A549 (cell line): ENCODE measurements around the gene TMPRSS6. TPM values are rescaled to one million over a fixed set of nuclear protein-coding genes. Genes with fewer than 3 reads are reported as not detected.

Experiments
- ATAC-seq, 2 experiments: fragments of 200-7000 bp in 1 of 2; fragments of >200 bp in 1 of 2; cut with Nextera tagmentation in 1 of 2; cut with Tn5 transposase in 1 of 2; 3 replicates each; pipeline versions ENCODE4 v1.8.0 to v1.9.1; 2018 to 2020; ENCODE audit warnings: mild to moderate bottlenecking in 1 of 2, moderate library complexity in 1 of 2
- CTCF ChIA-PET: fragments of 300-600 bp; sonication (Branson Sonifier 250); formaldehyde crosslinking; extraction: SDS; loops from one replicate; lab custom pipeline; 2021; ENCODE audit warnings: antibody characterized with exemption, inconsistent platforms; lab: Yijun Ruan, JAX
- POLR2A ChIA-PET: fragments of 350-600 bp; formaldehyde crosslinking; extraction: SDS; loops from one replicate; lab custom pipeline; 2021; ENCODE audit warnings: antibody characterized with exemption, inconsistent platforms; lab: Yijun Ruan, JAX
- DNase-seq, 2 experiments: peaks; one replicate each; pipeline versions ENCODE4 v3.0.0 to v3.0.0-alpha.2; 2011 to 2016; ENCODE audit warnings: low read depth in 1 of 2, low spot score in 1 of 2
- FAIRE-seq: peaks from 2 replicates; lab custom pipeline; 2011; peaks lifted over from hg19 to GRCh38; lab: Jason Lieb, UNC
- H3K27ac ChIP-seq, 2 experiments: fragments of >200 bp; sonication (Bioruptor Twin); formaldehyde crosslinking; 3 replicates each; pipeline ENCODE4 v1.5.1; 2016 to 2017
- H3K4me1 ChIP-seq: fragments of >200 bp; sonication (Bioruptor Twin); formaldehyde crosslinking; 3 replicates; pipeline ENCODE4 v1.6.1; 2016
- H3K4me2 ChIP-seq: fragments of >200 bp; sonication (Bioruptor Twin); formaldehyde crosslinking; 3 replicates; pipeline ENCODE4 v1.6.1; 2016
- H3K4me3 ChIP-seq: fragments of >200 bp; sonication (Bioruptor Twin); formaldehyde crosslinking; 3 replicates; pipeline ENCODE4 v1.5.1; 2016
- H3K9me3 ChIP-seq: fragments of >200 bp; sonication (Bioruptor Twin); formaldehyde crosslinking; 3 replicates; pipeline ENCODE4 v1.6.1; 2016
- BCL3 ChIP-seq: fragments of >200 bp; sonication (Bioruptor Twin); formaldehyde crosslinking; IDR thresholded peaks from 3 replicates; pipeline ENCODE4 v1.6.1; 2016
- BHLHE40 ChIP-seq: IDR thresholded peaks from 2 replicates; pipeline ENCODE4 v1.6.1; 2012; ENCODE audit warnings: low read depth, low read length, inconsistent platforms
- CBX8 ChIP-seq: fragments of 200-600 bp; sonication (generic); IDR thresholded peaks from 2 replicates; pipeline ENCODE4 v1.6.1; 2016
- CHD4 ChIP-seq: fragments of 200-600 bp; sonication (generic); IDR thresholded peaks from 2 replicates; pipeline ENCODE4 v1.6.1; 2016; ENCODE audit warnings: antibody characterized with exemption, mild to moderate bottlenecking, borderline replicate concordance
- EP300 ChIP-seq, 2 experiments: fragments of >200 bp; sonication (Bioruptor Twin); formaldehyde crosslinking; IDR thresholded peaks; 2 replicates in 1 of 2; 3 replicates in 1 of 2; pipeline ENCODE4 v1.6.1; 2016 to 2017
- ESRRA ChIP-seq: fragments of 150-350 bp; IDR thresholded peaks from 2 replicates; pipeline ENCODE4 v1.6.1; 2014; ENCODE audit warnings: mild to moderate bottlenecking, low read length, borderline replicate concordance
- FOSL2 ChIP-seq, 2 experiments: fragments of 450-650 bp in 1 of 2; fragments of >200 bp in 1 of 2; sonication (Bioruptor Twin) in 1 of 2; formaldehyde crosslinking; IDR thresholded peaks; 2 replicates each; pipeline versions ENCODE4 v1.5.0 to v1.6.1; 2016 to 2020; ENCODE audit warnings: mild to moderate bottlenecking in 1 of 2, moderate library complexity in 1 of 2
- HDAC2 ChIP-seq: fragments of 200-600 bp; sonication (generic); IDR thresholded peaks from 2 replicates; pipeline ENCODE4 v1.6.1; 2016
- HEYL ChIP-seq: fragments of 250-450 bp; sonication (Bioruptor Pico); IDR thresholded peaks from 2 replicates; pipeline ENCODE4 v1.8.0; 2021; ENCODE audit warnings: mild to moderate bottlenecking, moderate library complexity
- HMGXB4 ChIP-seq: fragments of 250-450 bp; sonication (Bioruptor Pico); IDR thresholded peaks from 2 replicates; pipeline ENCODE4 v1.5.0; 2021; ENCODE audit warnings: mild to moderate bottlenecking, moderate library complexity, borderline replicate concordance
- HOXA7 ChIP-seq: fragments of 250-450 bp; sonication (Bioruptor Pico); IDR thresholded peaks from 2 replicates; pipeline ENCODE4 v1.5.0; 2020; ENCODE audit warnings: mild to moderate bottlenecking, moderate library complexity
- HOXB5 ChIP-seq: fragments of 250-450 bp; sonication (Bioruptor Pico); IDR thresholded peaks from 2 replicates; pipeline ENCODE4 v1.5.0; 2020; ENCODE audit warnings: mild to moderate bottlenecking, moderate library complexity
- KDM1A ChIP-seq: fragments of 200-600 bp; sonication (generic); IDR thresholded peaks from 2 replicates; pipeline ENCODE4 v1.6.1; 2016; ENCODE audit warnings: low read depth, mild to moderate bottlenecking
- MAZ ChIP-seq: fragments of 150-350 bp; IDR thresholded peaks from 2 replicates; pipeline ENCODE4 v1.6.1; 2014; ENCODE audit warnings: antibody characterized with exemption, low read depth, low read length, borderline replicate concordance
- NFE2L2 ChIP-seq: fragments of 150-350 bp; conservative IDR thresholded peaks from 2 replicates; pipeline ENCODE4 v1.6.1; 2014; ENCODE audit warnings: low read length
- NPAS2 ChIP-seq: fragments of 250-450 bp; sonication (Bioruptor Pico); IDR thresholded peaks from 2 replicates; pipeline ENCODE4 v1.8.0; 2022; ENCODE audit warnings: mild to moderate bottlenecking, moderate library complexity, borderline replicate concordance
- NR3C1 ChIP-seq: fragments of >200 bp; sonication (Bioruptor Twin); formaldehyde crosslinking; IDR thresholded peaks from 3 replicates; pipeline ENCODE4 v1.6.1; 2017
- PBX3 ChIP-seq: IDR thresholded peaks from 2 replicates; pipeline ENCODE4 v1.6.1; 2012
- POLR2A ChIP-seq: IDR thresholded peaks from 2 replicates; pipeline ENCODE4 v1.6.1; 2012; ENCODE audit warnings: mild to moderate bottlenecking, low read length
- RAD21 ChIP-seq, 2 experiments: fragments of >200 bp in 1 of 2; sonication (Bioruptor Twin) in 1 of 2; formaldehyde crosslinking in 1 of 2; IDR thresholded peaks in 1 of 2; conservative IDR thresholded peaks in 1 of 2; 2 replicates in 1 of 2; 3 replicates in 1 of 2; pipeline ENCODE4 v1.6.1; 2012 to 2018; ENCODE audit warnings: inconsistent platforms in 1 of 2
- RARB ChIP-seq: fragments of 250-450 bp; sonication (Bioruptor Pico); IDR thresholded peaks from 2 replicates; pipeline ENCODE4 v1.8.0; 2021; ENCODE audit warnings: mild to moderate bottlenecking, moderate library complexity
- RFX5 ChIP-seq: fragments of 450-650 bp; IDR thresholded peaks from 2 replicates; pipeline ENCODE4 v1.7.1; 2014; ENCODE audit warnings: antibody characterized with exemption, mild to moderate bottlenecking, moderate library complexity
- SMC3 ChIP-seq: fragments of >200 bp; sonication (Bioruptor Twin); formaldehyde crosslinking; IDR thresholded peaks from 3 replicates; pipeline ENCODE4 v1.6.1; 2018; ENCODE audit warnings: inconsistent platforms
- SREBF2 ChIP-seq: fragments of 450-650 bp; IDR thresholded peaks from 2 replicates; pipeline ENCODE4 v1.6.1; 2014; ENCODE audit warnings: mild to moderate bottlenecking, moderate library complexity
- ZC3H11A ChIP-seq: fragments of 450-650 bp; IDR thresholded peaks from 2 replicates; pipeline ENCODE4 v1.6.1; 2014; ENCODE audit warnings: antibody characterized with exemption, mild to moderate bottlenecking
- ZNF302 ChIP-seq: fragments of 250-450 bp; sonication (Bioruptor Pico); IDR thresholded peaks from 2 replicates; pipeline ENCODE4 v1.9.0; 2021; ENCODE audit warnings: inconsistent platforms, mild to moderate bottlenecking, moderate library complexity
- WGBS: methylation state at CpG from one replicate; pipeline ENCODE4 v1.1.6; 2017; ENCODE audit errors: missing lambda C conversion rate; 5-methylcytosine and 5-hydroxymethylcytosine counted together
- polyA plus RNA-seq, 4 experiments: library from polyadenylated mRNA; depleted of rRNA in 3 of 4; stranded (reverse); fragments of >200 nt; fragmentation: RNase III in 1 of 4; extraction: RNeasy Plus Mini Kit Qiagen cat#74134 plus additional on column Dnase treatment in 1 of 4; gene quantifications; 2 replicates in 3 of 4; 3 replicates in 1 of 4; pipeline ENCODE4 v1.2.3, GENCODE V29; 2011 to 2017
- TF ChIP-seq, protein P1 (sequence below): fragments of 150-350 bp; IDR thresholded peaks from 2 replicates; pipeline ENCODE4 v1.6.1; 2014; ENCODE audit warnings: low read depth, mild to moderate bottlenecking, low read length
- TF ChIP-seq, protein P2 (sequence below): fragments of >200 bp; sonication (Bioruptor Twin); formaldehyde crosslinking; IDR thresholded peaks from 2 replicates; pipeline ENCODE4 v1.6.1; 2016

The TMPRSS6 gene
- polyA plus RNA-seq, 2 of the 4 experiments (the other 2 are of a cell fraction) = not detected

DNA sequence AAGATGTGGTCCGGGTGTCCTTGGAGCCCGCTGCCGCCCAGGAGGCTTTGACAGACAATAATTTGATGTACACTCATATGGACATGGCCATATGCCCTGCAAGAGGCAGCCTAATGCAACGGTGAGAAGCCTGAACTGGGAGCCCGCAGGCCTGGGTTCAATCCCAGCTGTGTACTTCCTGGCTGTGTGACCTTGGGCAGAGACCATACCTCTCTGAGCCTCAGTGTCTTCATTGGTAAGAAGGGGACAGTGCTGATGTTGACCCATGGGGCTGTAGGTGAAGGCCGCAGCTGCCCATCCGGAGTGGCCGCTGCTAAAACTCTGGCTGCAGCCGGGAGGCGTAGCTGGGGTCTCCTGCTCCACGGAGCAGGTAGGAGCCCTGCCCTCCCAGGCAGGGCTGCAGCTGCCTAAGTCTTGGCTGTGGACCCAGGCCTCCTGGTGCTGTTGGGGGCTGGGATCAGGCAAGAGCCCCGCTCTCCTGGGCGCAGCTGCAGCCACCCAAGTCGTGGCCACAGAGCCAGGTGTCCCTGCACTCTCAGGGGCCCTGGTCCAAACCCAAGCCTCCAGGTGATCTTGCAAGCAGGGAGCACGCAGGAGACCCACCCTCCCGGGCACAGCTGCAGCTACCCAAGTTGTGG lies 31.3 kb upstream of the TMPRSS6 start:
- 71% methylated on average over 4 of the region's 16 CpGs for WGBS
- H3K9me3 ChIP-seq = no peaks in the 10 kb centered on the region
- H3K27ac ChIP-seq = no peak overlapping the region
- H3K4me1 ChIP-seq = peaks cover 11% of the 10 kb centered on the region; the same call in 2 of the 3 replicates
- FAIRE-seq (no peak), ATAC-seq (no peak), DNase-seq (no peak)
- no peak overlapping the region for H3K4me3 ChIP-seq
- no peak for TF ChIP-seq HMGXB4 (CRISPR knock-in tag)
- no peak for TF ChIP-seq ZC3H11A
- TF ChIP-seq KDM1A = no peak
- TF ChIP-seq NFE2L2 = no peak
- TF ChIP-seq ZNF302 (CRISPR knock-in tag) = no peak
- CTCF ChIA-PET = interaction anchor here (1.8 kb wide), 1 partner anchor 26 kb away, joined by 8 read pairs; no protein-coding TSS in a partner anchor
- POLR2A ChIA-PET = interaction anchor here (0.6 kb wide), 1 partner anchor 92 kb away, joined by 9 read pairs; no protein-coding TSS in a partner anchor
- no peak overlapping the region for H3K4me2 ChIP-seq

DNA sequence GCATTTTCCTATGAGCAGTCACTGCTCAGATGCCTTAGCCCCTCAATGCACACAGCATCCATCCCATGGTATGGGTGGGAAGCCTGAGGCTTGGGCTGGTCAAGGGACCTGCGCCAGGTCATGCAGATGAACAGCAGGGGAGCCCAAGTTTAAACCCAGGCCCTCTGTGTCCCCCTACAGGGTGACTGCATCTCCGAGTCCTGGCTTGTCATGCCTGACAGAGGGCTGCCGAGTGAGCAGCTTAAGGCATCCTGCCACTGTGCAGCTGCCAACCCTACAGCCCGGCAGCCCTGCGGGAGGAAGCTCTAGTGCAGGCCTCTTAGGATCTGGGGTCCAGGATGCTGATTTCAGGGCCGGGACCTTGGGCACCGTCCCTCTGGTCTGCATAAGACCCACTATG lies 30.2 kb upstream of the TMPRSS6 start:
- POLR2A ChIA-PET = no interaction called here
- CTCF ChIA-PET = interaction anchor here (1.5 to 1.8 kb wide), 2 partner anchors 27 to 60 kb away, joined by 4 to 8 read pairs; no protein-coding TSS in a partner anchor

GRCh38 chr22:37138849-37139561 lies 29.5 kb upstream of the TMPRSS6 start:
- 80% methylated on average over 15 of the region's 16 CpGs for WGBS
- POLR2A ChIA-PET = no interaction called here
- DNase-seq = no peak
- H3K4me3 ChIP-seq = no peak overlapping the region
- ATAC-seq = no peak
- H3K4me2 ChIP-seq = no peak overlapping the region
- no peaks in the 10 kb centered on the region for H3K4me1 ChIP-seq
- H3K27ac ChIP-seq = no peak overlapping the region; a peak in 1 of 6 replicates
- H3K9me3 ChIP-seq = no peaks in the 10 kb centered on the region
- no peak for FAIRE-seq
- CTCF ChIA-PET = interaction anchor here (1.5 to 1.8 kb wide), 2 partner anchors 28 to 61 kb away, joined by 4 to 8 read pairs; no protein-coding TSS in a partner anchor
- TF ChIP-seq, protein P1, sequence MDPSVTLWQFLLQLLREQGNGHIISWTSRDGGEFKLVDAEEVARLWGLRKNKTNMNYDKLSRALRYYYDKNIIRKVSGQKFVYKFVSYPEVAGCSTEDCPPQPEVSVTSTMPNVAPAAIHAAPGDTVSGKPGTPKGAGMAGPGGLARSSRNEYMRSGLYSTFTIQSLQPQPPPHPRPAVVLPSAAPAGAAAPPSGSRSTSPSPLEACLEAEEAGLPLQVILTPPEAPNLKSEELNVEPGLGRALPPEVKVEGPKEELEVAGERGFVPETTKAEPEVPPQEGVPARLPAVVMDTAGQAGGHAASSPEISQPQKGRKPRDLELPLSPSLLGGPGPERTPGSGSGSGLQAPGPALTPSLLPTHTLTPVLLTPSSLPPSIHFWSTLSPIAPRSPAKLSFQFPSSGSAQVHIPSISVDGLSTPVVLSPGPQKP = no peak
- TF ChIP-seq FOSL2 (IDR thresholded peaks at IDR 0.05) (no peak), FOSL2 (CRISPR knock-in tag; IDR thresholded peaks at IDR 0.05) (no peak), MAZ (no peak), PBX3 (no peak), NR3C1 (no peak), ZNF302 (CRISPR knock-in tag) (no peak), POLR2A (no peak), CBX8 (no peak), RFX5 (no peak), EP300 (IDR thresholded peaks at IDR 0.05) (no peak), RARB (CRISPR knock-in tag) (no peak)

More for the DNA sequence above, 30.2 kb upstream of the TMPRSS6 start:
- Histone ChIP-seq H3K4me1 (peaks cover under 1% of the 10 kb centered on the region; the same call in 1 of the 3 replicates), H3K9me3 (no peaks in the 10 kb centered on the region), H3K4me3 (no peak overlapping the region), H3K4me2 (no peak overlapping the region), H3K27ac (no peak overlapping the region)
- WGBS = 83% methylated on average over 3 of the region's 7 CpGs
- TF ChIP-seq RAD21 (conservative IDR thresholded peaks at IDR 0.05 in 1 of 2, IDR thresholded peaks at IDR 0.05 in 1 of 2) (no peak), ESRRA (no peak), BHLHE40 (no peak), HEYL (CRISPR knock-in tag) (no peak), NFE2L2 (no peak), SREBF2 (no peak), SMC3 (no peak), NPAS2 (CRISPR knock-in tag) (no peak), HDAC2 (no peak), HOXA7 (CRISPR knock-in tag) (no peak), NR3C1 (no peak), HOXB5 (no peak), RFX5 (no peak), BCL3 (no peak), CHD4 (no peak)
- TF ChIP-seq, protein P1 = no peak
- TF ChIP-seq, protein P2, sequence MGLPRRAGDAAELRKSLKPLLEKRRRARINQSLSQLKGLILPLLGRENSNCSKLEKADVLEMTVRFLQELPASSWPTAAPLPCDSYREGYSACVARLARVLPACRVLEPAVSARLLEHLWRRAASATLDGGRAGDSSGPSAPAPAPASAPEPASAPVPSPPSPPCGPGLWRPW = no peak
- ATAC-seq = no peak
- DNase-seq = no peak
- no peak for FAIRE-seq
